GM12878 (cell line): ENCODE results near the gene SHISA7. TPM values are rescaled to one million over a fixed set of nuclear protein-coding genes. Genes with fewer than 3 reads are reported as not detected.

Experiments
- BMI1 ChIP-seq: fragments of 450-650 bp; IDR thresholded peaks from 2 replicates; pipeline ENCODE4 v1.6.1; 2016; ENCODE audit warnings: mild to moderate bottlenecking, moderate library complexity, borderline replicate concordance
- CREB1 ChIP-seq: IDR thresholded peaks from 2 replicates; pipeline ENCODE4 v1.6.1; 2012; ENCODE audit warnings: low read depth, mild to moderate bottlenecking, inconsistent platforms
- DPF2 ChIP-seq: fragments of 450-650 bp; IDR thresholded peaks from 2 replicates; pipeline ENCODE4 v1.6.1; 2017; ENCODE audit warnings: mild to moderate bottlenecking
- FOS ChIP-seq: IDR thresholded peaks from 3 replicates; pipeline ENCODE4 v1.6.1; 2011; ENCODE audit warnings: borderline replicate concordance; ENCODE audit not compliant: insufficient read length; ENCODE audit errors: extremely low read depth
- HCFC1 ChIP-seq: fragments of 150-350 bp; IDR thresholded peaks from 2 replicates; pipeline ENCODE4 v1.6.1; 2014; ENCODE audit warnings: low read length
- MEF2A ChIP-seq: IDR thresholded peaks from 2 replicates; pipeline ENCODE4 v1.6.1; 2011; ENCODE audit warnings: low read depth, mild to moderate bottlenecking, low read length, moderate library complexity; ENCODE audit not compliant: insufficient read depth
- MLLT1 ChIP-seq: fragments of 450-650 bp; IDR thresholded peaks from 2 replicates; pipeline ENCODE4 v1.6.1; 2016; ENCODE audit warnings: mild to moderate bottlenecking
- MYC ChIP-seq: IDR thresholded peaks from 2 replicates; pipeline ENCODE4 v1.6.1; 2011; ENCODE audit warnings: mild to moderate bottlenecking, low read length, moderate library complexity, inconsistent platforms; ENCODE audit not compliant: insufficient read depth, insufficient replicate concordance, insufficient read length, severe bottlenecking
- RB1 ChIP-seq: fragments of 450-650 bp; formaldehyde crosslinking; IDR thresholded peaks from 2 replicates; pipeline ENCODE4 v1.6.1; 2017; ENCODE audit warnings: mild to moderate bottlenecking, borderline replicate concordance
- RFX5 ChIP-seq: IDR thresholded peaks from 2 replicates; pipeline ENCODE4 v1.6.1; 2011; ENCODE audit warnings: low read depth, low read length, improper control_type of control experiment
- SIX5 ChIP-seq: IDR thresholded peaks from 2 replicates; pipeline ENCODE4 v1.6.1; 2011; ENCODE audit warnings: mild to moderate bottlenecking, low read depth, low read length, moderate library complexity; ENCODE audit not compliant: severe bottlenecking
- SPI1 ChIP-seq: IDR thresholded peaks from 2 replicates; pipeline ENCODE4 v1.6.1; 2011; ENCODE audit warnings: low read depth, mild to moderate bottlenecking, low read length, moderate library complexity, borderline replicate concordance; ENCODE audit not compliant: insufficient read depth
- SRF ChIP-seq, 2 experiments: IDR thresholded peaks; 2 replicates each; pipeline ENCODE4 v1.6.1; 2011; ENCODE audit warnings: low read depth in 2 of 2, low read length in 2 of 2, mild to moderate bottlenecking in 1 of 2, moderate library complexity in 1 of 2
- TCF12 ChIP-seq: IDR thresholded peaks from 2 replicates; pipeline ENCODE4 v1.6.1; 2011; ENCODE audit warnings: low read depth, mild to moderate bottlenecking, low read length
- ZBED1 ChIP-seq: IDR thresholded peaks from 2 replicates; pipeline ENCODE4 v1.6.1; 2016; ENCODE audit warnings: borderline replicate concordance
- ZBTB40 ChIP-seq: fragments of 450-650 bp; IDR thresholded peaks from 2 replicates; pipeline ENCODE4 v1.6.1; 2016; ENCODE audit warnings: mild to moderate bottlenecking, moderate library complexity, borderline replicate concordance
- polyA plus RNA-seq, 11 experiments: library from polyadenylated mRNA; depleted of rRNA in 4 of 11; unstranded in 6 of 11; stranded (reverse) in 5 of 11; fragments of >200 nt; fragmentation: Nextera tagmentation in 4 of 11; fragmentation: Illumina TruSeq in 1 of 11; extraction: Ambion mirVana in 4 of 11; extraction: Trizol in 1 of 11; gene quantifications; 1 replicate in 1 of 11; 2 replicates in 10 of 11; pipeline versions ENCODE4 v1.2.1 to v1.2.3, GENCODE V29; 2011 to 2016; ENCODE audit warnings: inconsistent platforms in 2 of 11, missing spikeins in 2 of 11, low read depth in 1 of 11
- total RNA-seq, 4 experiments: library from RNA; depleted of rRNA in 3 of 4; stranded (reverse); fragments of >200 nt in 3 of 4; fragmentation: Illumina TruSeq in 1 of 4; extraction: Trizol in 1 of 4; gene quantifications; 2 replicates each; pipeline versions ENCODE4 v1.2.1 to v1.2.3, GENCODE V29; 2013 to 2021
- TF ChIP-seq, protein P1 (sequence below): fragments of 450-650 bp; conservative IDR thresholded peaks from 2 replicates; pipeline ENCODE4 v1.6.1; 2017; ENCODE audit warnings: mild to moderate bottlenecking, moderate library complexity
- TF ChIP-seq, protein P2 (sequence below): IDR thresholded peaks from 2 replicates; pipeline ENCODE4 v1.6.1; 2012; ENCODE audit warnings: low read depth, low read length, improper control_type of control experiment
- TF ChIP-seq, protein P3 (sequence below): IDR thresholded peaks from 2 replicates; pipeline ENCODE4 v1.6.1; 2011; ENCODE audit warnings: low read depth, mild to moderate bottlenecking, low read length, moderate library complexity, borderline replicate concordance; ENCODE audit errors: extremely low read depth

SHISA7 gene
- total and polyA plus RNA-seq, 10 of the 15 experiments (the other 5 are each of a cell fraction or from before 2014, with no cell fraction given) = 0.03 TPM; not detected in 9

- TF ChIP-seq, protein P1, sequence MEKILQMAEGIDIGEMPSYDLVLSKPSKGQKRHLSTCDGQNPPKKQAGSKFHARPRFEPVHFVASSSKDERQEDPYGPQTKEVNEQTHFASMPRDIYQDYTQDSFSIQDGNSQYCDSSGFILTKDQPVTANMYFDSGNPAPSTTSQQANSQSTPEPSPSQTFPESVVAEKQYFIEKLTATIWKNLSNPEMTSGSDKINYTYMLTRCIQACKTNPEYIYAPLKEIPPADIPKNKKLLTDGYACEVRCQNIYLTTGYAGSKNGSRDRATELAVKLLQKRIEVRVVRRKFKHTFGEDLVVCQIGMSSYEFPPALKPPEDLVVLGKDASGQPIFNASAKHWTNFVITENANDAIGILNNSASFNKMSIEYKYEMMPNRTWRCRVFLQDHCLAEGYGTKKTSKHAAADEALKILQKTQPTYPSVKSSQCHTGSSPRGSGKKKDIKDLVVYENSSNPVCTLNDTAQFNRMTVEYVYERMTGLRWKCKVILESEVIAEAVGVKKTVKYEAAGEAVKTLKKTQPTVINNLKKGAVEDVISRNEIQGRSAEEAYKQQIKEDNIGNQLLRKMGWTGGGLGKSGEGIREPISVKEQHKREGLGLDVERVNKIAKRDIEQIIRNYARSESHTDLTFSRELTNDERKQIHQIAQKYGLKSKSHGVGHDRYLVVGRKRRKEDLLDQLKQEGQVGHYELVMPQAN = peak; percentile 63
- TF ChIP-seq MEF2A (no peak), MYC (peak; percentile 38), SPI1 (no peak), SIX5 (peak; percentile 91), BMI1 (no peak), RB1 (0 out of 2 replicates have a peak, but pooled peaks have one; percentile 42), RFX5 (0 out of 2 replicates have a peak, but pooled peaks have one; percentile 21), ZBTB40 (peak; percentile 33; the same call in 1 of the 2 replicates), FOS (peak; percentile 9), ZBED1 (no peak), MLLT1 (peak; percentile 46; the same call in 1 of the 2 replicates), SRF (IDR thresholded peaks at IDR 0.05; ENCODE audit: low read depth in 2 of 2, low read length in 2 of 2) (0 out of 4 replicates have a peak, but pooled peaks of 1 of the 2 experiments have one; percentile 45), HCFC1 (peak; percentile 95), DPF2 (0 out of 2 replicates have a peak, but pooled peaks have one; percentile 35), CREB1 (peak; percentile 98), TCF12 (0 out of 2 replicates have a peak, but pooled peaks have one; percentile 6)
- TF ChIP-seq, protein P2, sequence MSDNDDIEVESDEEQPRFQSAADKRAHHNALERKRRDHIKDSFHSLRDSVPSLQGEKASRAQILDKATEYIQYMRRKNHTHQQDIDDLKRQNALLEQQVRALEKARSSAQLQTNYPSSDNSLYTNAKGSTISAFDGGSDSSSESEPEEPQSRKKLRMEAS = no peak
- TF ChIP-seq, protein P3, sequence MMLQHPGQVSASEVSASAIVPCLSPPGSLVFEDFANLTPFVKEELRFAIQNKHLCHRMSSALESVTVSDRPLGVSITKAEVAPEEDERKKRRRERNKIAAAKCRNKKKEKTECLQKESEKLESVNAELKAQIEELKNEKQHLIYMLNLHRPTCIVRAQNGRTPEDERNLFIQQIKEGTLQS = 0 out of 2 replicates have a peak, but pooled peaks have one; percentile 26
Measured at GRCh38 chr19:55476100-55476775, 33.1 kb upstream of the SHISA7 start, which contains the start of gene ZNF628 (continued).
